CD4-positive, alpha-beta T cell (primary cell): ENCODE measurements around the gene S100A11. TPM values are rescaled to one million over a fixed set of nuclear protein-coding genes. Genes with fewer than 3 reads are reported as not detected.

Source experiments
- ATAC-seq: fragments of 200-7000 bp; cut with Tn5 transposase; one replicate; pipeline ENCODE4 v1.10.0; 2022; ENCODE audit warnings: mild to moderate bottlenecking; ENCODE audit not compliant: poor library complexity
- CTCF ChIA-PET: fragments of 350-600 bp; sonication (Branson Sonifier 250); formaldehyde crosslinking; loops from one replicate; lab custom pipeline; 2021; ENCODE audit warnings: antibody characterized with exemption, inconsistent platforms; lab: Charles Lee
- POLR2A ChIA-PET: fragments of 350-600 bp; sonication (Branson Sonifier 250); formaldehyde crosslinking; loops from one replicate; lab custom pipeline; 2021; ENCODE audit warnings: antibody characterized with exemption, inconsistent platforms; lab: Charles Lee
- DNase-seq, 14 experiments: peaks; one replicate each; pipeline ENCODE4 v3.0.0-alpha.2; 2013 to 2020; ENCODE audit warnings: mixed read lengths in 2 of 14
- H3K27ac ChIP-seq, 2 donors: one replicate each; pipeline versions ENCODE4 v1.5.1 to v1.7.0; 2013; ENCODE audit warnings: low read length in 2 of 2, low read depth in 1 of 2, mild to moderate bottlenecking in 1 of 2
- H3K27me3 ChIP-seq, 2 experiments: 1 replicate in 1 of 2; 2 replicates in 1 of 2; pipeline versions ENCODE4 v1.6.1 to v1.7.0; 2013; ENCODE audit warnings: low read length in 2 of 2, control low read depth in 1 of 2, mild to moderate bottlenecking in 1 of 2, moderate library complexity in 1 of 2; ENCODE audit not compliant: insufficient read depth in 2 of 2, control insufficient read depth in 1 of 2
- H3K36me3 ChIP-seq: one replicate; pipeline ENCODE4 v1.6.1; 2013; ENCODE audit warnings: low read length, control low read depth; ENCODE audit not compliant: insufficient read depth
- H3K4me1 ChIP-seq: one replicate; pipeline ENCODE4 v1.6.1; 2013; ENCODE audit warnings: low read length, control low read depth; ENCODE audit not compliant: insufficient read depth
- H3K4me3 ChIP-seq: one replicate; pipeline ENCODE4 v1.5.1; 2013; ENCODE audit warnings: mild to moderate bottlenecking, low read length, moderate library complexity
- H3K9me3 ChIP-seq, 2 experiments: 1 replicate in 1 of 2; 2 replicates in 1 of 2; pipeline versions ENCODE4 v1.6.1 to v1.7.0; 2013; ENCODE audit warnings: low read length in 2 of 2, mild to moderate bottlenecking in 2 of 2, control low read depth in 1 of 2, moderate library complexity in 1 of 2; ENCODE audit not compliant: control insufficient read depth in 1 of 2, insufficient read depth in 1 of 2
- H3K27ac Mint-ChIP-seq: one replicate; pipeline ENCODE4 v1.8.0; 2020; ENCODE audit warnings: mixed read lengths
- H3K27me3 Mint-ChIP-seq: one replicate; pipeline ENCODE4 v1.8.0; 2021; ENCODE audit warnings: mixed read lengths
- H3K36me3 Mint-ChIP-seq: one replicate; pipeline ENCODE4 v1.8.0; 2021; ENCODE audit warnings: low read depth, mixed read lengths
- H3K4me1 Mint-ChIP-seq: one replicate; pipeline ENCODE4 v1.8.0; 2021; ENCODE audit warnings: low read depth, mixed read lengths
- H3K4me3 Mint-ChIP-seq: one replicate; pipeline ENCODE4 v1.8.0; 2020; ENCODE audit warnings: mild to moderate bottlenecking, mixed read lengths
- H3K9me3 Mint-ChIP-seq: one replicate; pipeline ENCODE4 v1.8.0; 2020; ENCODE audit warnings: mixed read lengths
- CTCF ChIP-seq: fragments of 200-600 bp; IDR thresholded peaks from one replicate; pipeline ENCODE4 v1.8.0; 2022; ENCODE audit warnings: antibody characterized with exemption, mild to moderate bottlenecking
- intact Hi-C, 2 experiments: fragments of 100-400 bp; cut with DNase I in 1 of 2; cut with micrococcal nuclease in 1 of 2; formaldehyde crosslinking; loops; one replicate each; pipeline versions ENCODE4 v1.15.1 to v1.9.0; 2023 to 2025; cut with DNase I, micrococcal nuclease
- total RNA-seq, 174 experiments: library from RNA in 2 of 174; stranded (reverse) in 2 of 174; gene quantifications; one replicate each; pipeline ENCODE4 v1.2.3 and lab custom pipeline; 2021 to 2026

Gene S100A11
- total RNA-seq, 2 experiments from 2014 or later = 23.6 to 24.1 TPM

DNA sequence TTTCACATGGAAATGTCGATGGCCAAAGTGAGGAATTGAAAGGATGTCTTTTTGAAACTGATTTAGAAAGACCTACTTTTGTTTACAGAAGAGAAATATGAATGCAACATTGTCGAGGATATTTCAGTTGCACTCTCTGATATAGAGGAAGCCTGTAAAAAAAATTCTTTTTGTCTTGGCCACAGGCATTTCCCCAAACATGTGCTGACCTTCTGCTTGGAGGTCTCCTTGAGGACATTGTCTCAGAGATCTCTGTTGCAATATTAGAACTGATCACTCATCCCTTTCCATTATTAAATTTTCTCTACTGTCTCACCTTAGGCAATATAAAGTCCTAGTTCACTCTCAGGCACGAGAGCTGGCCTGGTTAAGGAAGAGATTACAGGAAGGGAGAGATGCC lies 16.0 kb downstream of the S100A11 start:
- DNase-seq (no peak), ATAC-seq (no peak)
- POLR2A ChIA-PET = no interaction called here
- Mint-ChIP-seq H3K36me3 (no peaks in the 10 kb centered on the region), H3K4me1 (no peaks in the 10 kb centered on the region), H3K9me3 (no peaks in the 10 kb centered on the region), H3K27ac (no peak overlapping the region), H3K27me3 (peaks cover 7% of the 10 kb centered on the region), H3K4me3 (no peak overlapping the region)
- CTCF ChIA-PET = no interaction called here
- no peaks in the 10 kb centered on the region for H3K36me3 ChIP-seq
- no peak for TF ChIP-seq CTCF
- no peak overlapping the region for H3K4me3 ChIP-seq
- H3K27me3 ChIP-seq = peaks cover 0 to 3% of the 10 kb centered on the region in 2 experiments
- H3K4me1 ChIP-seq = no peaks in the 10 kb centered on the region
- intact Hi-C loops = no loop called here
- H3K27ac ChIP-seq = no peak overlapping the region
- no peaks in the 10 kb centered on the region for H3K9me3 ChIP-seq

DNA sequence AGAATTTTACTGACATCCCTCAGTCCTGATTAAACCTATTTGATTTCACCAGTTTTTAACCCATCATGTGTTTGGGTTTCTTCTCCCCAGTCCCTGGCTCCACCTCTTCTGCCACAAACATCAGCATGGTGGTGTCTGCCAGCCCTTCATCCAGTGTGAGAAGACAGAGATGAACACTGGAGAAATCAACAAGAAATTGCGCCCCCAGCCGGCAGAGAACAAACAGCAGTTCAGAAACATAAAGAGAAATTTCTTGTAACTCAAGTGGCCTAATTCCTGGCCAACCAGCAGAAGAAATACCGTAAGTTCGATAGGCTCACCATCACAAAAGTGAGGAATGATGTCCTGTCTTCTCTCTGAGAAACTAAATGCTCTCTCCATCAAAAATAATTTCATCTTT lies 18.3 kb downstream of the S100A11 start:
- TF ChIP-seq CTCF = no peak
- DNase-seq (peak in 2 of 14 experiments; percentile 25 to 33), ATAC-seq (no peak)
- Mint-ChIP-seq H3K27me3 (peaks cover 12% of the 10 kb centered on the region), H3K4me1 (no peaks in the 10 kb centered on the region), H3K27ac (no peak overlapping the region), H3K4me3 (no peak overlapping the region), H3K36me3 (no peaks in the 10 kb centered on the region), H3K9me3 (no peaks in the 10 kb centered on the region)
- Histone ChIP-seq H3K9me3 (no peaks in the 10 kb centered on the region), H3K4me1 (peaks cover 5% of the 10 kb centered on the region), H3K36me3 (no peaks in the 10 kb centered on the region), H3K27ac (no peak overlapping the region), H3K27me3 (peaks cover 0 to 3% of the 10 kb centered on the region in 2 experiments), H3K4me3 (no peak overlapping the region)
- ChIA-PET CTCF (interaction anchor here (1.1 kb wide), 1 partner anchor 22 kb away, joined by 3 read pairs; no protein-coding TSS in a partner anchor), POLR2A (no interaction called here)
- intact Hi-C loops = no loop called here

DNA sequence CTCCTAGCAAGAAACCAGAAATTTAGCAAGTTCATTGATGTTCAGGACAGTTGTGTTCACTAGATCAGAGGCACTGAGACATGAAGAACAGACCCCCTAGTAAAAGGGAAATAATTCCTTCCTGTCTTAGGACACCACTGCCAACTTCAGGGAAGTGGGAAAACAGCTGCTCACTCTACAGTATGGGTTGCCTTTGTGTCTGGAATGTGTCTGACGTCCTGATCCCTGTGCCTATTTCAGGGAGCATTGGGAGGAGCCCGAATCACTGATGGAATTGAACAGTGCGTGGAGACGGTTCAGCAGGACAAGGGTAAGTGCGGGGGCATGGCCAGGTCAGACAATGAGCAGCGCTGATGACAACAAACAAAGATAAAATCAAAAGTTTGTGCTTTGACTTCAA lies 21.0 kb downstream of the S100A11 start:
- Mint-ChIP-seq H3K9me3 (no peaks in the 10 kb centered on the region), H3K4me1 (no peaks in the 10 kb centered on the region), H3K27me3 (peaks cover 17% of the 10 kb centered on the region), H3K36me3 (no peaks in the 10 kb centered on the region), H3K4me3 (no peak overlapping the region), H3K27ac (no peak overlapping the region)
- no peak for DNase-seq
- ATAC-seq = no peak
- no peak overlapping the region for H3K4me3 ChIP-seq
- H3K9me3 ChIP-seq = no peaks in the 10 kb centered on the region
- intact Hi-C loops = no loop called here
- H3K4me1 ChIP-seq = peaks cover 5% of the 10 kb centered on the region
- H3K36me3 ChIP-seq = no peaks in the 10 kb centered on the region
- ChIA-PET CTCF (interaction anchor here (1.0 kb wide), 2 partner anchors 19 to 443 kb away, joined by 4 read pairs; no protein-coding TSS in a partner anchor), POLR2A (no interaction called here)
- H3K27ac ChIP-seq = no peak overlapping the region
- no peak for TF ChIP-seq CTCF
- peaks cover 0 to 3% of the 10 kb centered on the region in 2 experiments for H3K27me3 ChIP-seq
